OCI-LY7 (cell line): ENCODE results near the gene PRKN. TPM values are rescaled to one million over a fixed set of nuclear protein-coding genes. Genes with fewer than 3 reads are reported as not detected.

Source experiments
- BruUV-seq: library from RNA; stranded (reverse); fragments of 400-500 nt; replicated peaks from 2 replicates; lab custom pipeline; 2021; lab: Mats Ljungman, UMichigan
- CTCF ChIA-PET: fragments of 300-600 bp; sonication (Branson Sonifier 250); formaldehyde crosslinking; loops from one replicate; lab custom pipeline; 2022; ENCODE audit warnings: antibody characterized with exemption; ENCODE audit not compliant: unreplicated experiment; lab: Charles Lee
- POLR2A ChIA-PET: fragments of 300-600 bp; sonication (Branson Sonifier 250); formaldehyde crosslinking; loops from one replicate; lab custom pipeline; 2022; ENCODE audit warnings: antibody characterized with exemption; lab: Charles Lee
- DNase-seq: peaks from one replicate; pipeline ENCODE4 v3.0.0-alpha.2; 2015; ENCODE audit warnings: low spot score
- H2AFZ ChIP-seq: fragments of 200-600 bp; sonication (generic), shearing (Covaris generic); 2 replicates; pipeline ENCODE4 v1.6.1; 2014; ENCODE audit warnings: mild to moderate bottlenecking, antibody characterized with exemption, low read length, moderate library complexity
- H3K27ac ChIP-seq: fragments of 200-600 bp; sonication (generic); 2 replicates; pipeline ENCODE4 v1.5.1; 2014; ENCODE audit warnings: mixed run types, low read depth, mild to moderate bottlenecking, moderate library complexity, low read length, inconsistent platforms; ENCODE audit not compliant: poor library complexity, severe bottlenecking
- H3K36me3 ChIP-seq: fragments of 200-600 bp; sonication (generic); 2 replicates; pipeline ENCODE4 v1.6.1; 2014; ENCODE audit warnings: mild to moderate bottlenecking, antibody characterized with exemption, low read length, moderate library complexity, mixed read lengths; ENCODE audit not compliant: insufficient read depth
- H3K4me1 ChIP-seq: fragments of 200-600 bp; sonication (generic); 2 replicates; pipeline ENCODE4 v1.5.1; 2014; ENCODE audit warnings: mild to moderate bottlenecking, low read length; ENCODE audit not compliant: insufficient read depth, poor library complexity, severe bottlenecking
- H3K4me2 ChIP-seq: fragments of 200-600 bp; sonication (generic); 2 replicates; pipeline ENCODE4 v1.6.1; 2014; ENCODE audit warnings: mild to moderate bottlenecking, low read length
- H3K4me3 ChIP-seq: fragments of 200-600 bp; sonication (generic); 2 replicates; pipeline ENCODE4 v1.5.1; 2014; ENCODE audit warnings: mild to moderate bottlenecking, low read depth, low read length; ENCODE audit not compliant: poor library complexity, severe bottlenecking
- H3K79me2 ChIP-seq: fragments of 200-600 bp; sonication (generic); 2 replicates; pipeline ENCODE4 v1.6.1; 2016; ENCODE audit warnings: low read depth, mild to moderate bottlenecking, low read length, moderate library complexity, mixed read lengths; ENCODE audit not compliant: insufficient read depth
- H3K9me2 ChIP-seq: fragments of 200-600 bp; sonication (generic); 2 replicates; pipeline ENCODE4 v1.6.1; 2016; ENCODE audit warnings: mild to moderate bottlenecking, low read length, mixed read lengths; ENCODE audit not compliant: insufficient read depth
- H3K9me3 ChIP-seq: fragments of 200-600 bp; sonication (generic); 2 replicates; pipeline ENCODE4 v1.6.1; 2014; ENCODE audit warnings: mild to moderate bottlenecking, mixed run types, low read length, mixed read lengths
- H4K20me1 ChIP-seq: fragments of 200-600 bp; sonication (generic); 2 replicates; pipeline ENCODE4 v1.6.1; 2014; ENCODE audit warnings: mild to moderate bottlenecking, antibody characterized with exemption, low read length, moderate library complexity, mixed read lengths; ENCODE audit not compliant: insufficient read depth
- CTCF ChIP-seq: fragments of 200-600 bp; sonication (generic); conservative IDR thresholded peaks from 2 replicates; pipeline ENCODE4 v1.5.1; 2014; ENCODE audit warnings: mild to moderate bottlenecking, antibody characterized with exemption, low read length, moderate library complexity, mixed read lengths
- EZH2phosphoT487 ChIP-seq: fragments of 200-600 bp; sonication (generic); IDR thresholded peaks from 2 replicates; pipeline ENCODE4 v1.6.1; 2018; ENCODE audit warnings: low read depth, borderline replicate concordance, mild to moderate bottlenecking, mixed run types, antibody characterized with exemption, low read length, moderate library complexity, mixed read lengths
- intact Hi-C: fragments of 100-400 bp; cut with micrococcal nuclease; formaldehyde crosslinking; loops from one replicate; pipeline ENCODE4 v1.10.0; 2022; ENCODE audit not compliant: unreplicated experiment
- total RNA-seq, 2 experiments: library from RNA; depleted of rRNA in 1 of 2; stranded (reverse); fragments of >200 nt in 1 of 2; shearing (Covaris generic) in 1 of 2; gene quantifications; 2 replicates each; pipeline ENCODE4 v1.2.3, GENCODE V29; 2014 to 2022

The PRKN gene
- total RNA-seq, 2 experiments from 2014 or later = 1.3 to 2.0 TPM

GRCh38 chr6:162154001-162154400 is 573.6 kb downstream of the PRKN start:
- no peaks in the 10 kb centered on the region for H3K36me3 ChIP-seq
- no peak overlapping the region for H3K27ac ChIP-seq
- TF ChIP-seq EZH2phosphoT487 = no peak
- TF ChIP-seq CTCF = no peak
- no peaks in the 10 kb centered on the region for H3K79me2 ChIP-seq
- ChIA-PET POLR2A (no interaction called here), CTCF (no interaction called here)
- intact Hi-C loops = no loop called here
- H3K9me3 ChIP-seq = no peaks in the 10 kb centered on the region
- H3K4me2 ChIP-seq = no peak overlapping the region
- H2AFZ ChIP-seq = no peak overlapping the region
- no peaks in the 10 kb centered on the region for H4K20me1 ChIP-seq
- H3K4me1 ChIP-seq = no peaks in the 10 kb centered on the region
- no peak for DNase-seq
- no peaks in the 10 kb centered on the region for H3K9me2 ChIP-seq
- BruUV-seq = no TSS peak
- H3K4me3 ChIP-seq = no peak overlapping the region

GRCh38 chr6:162153120-162153519 is 574.4 kb downstream of the PRKN start:
- Histone ChIP-seq H3K9me3 (no peaks in the 10 kb centered on the region), H3K36me3 (no peaks in the 10 kb centered on the region), H3K79me2 (no peaks in the 10 kb centered on the region), H3K9me2 (no peaks in the 10 kb centered on the region), H3K4me2 (no peak overlapping the region), H3K27ac (no peak overlapping the region), H3K4me3 (no peak overlapping the region), H3K4me1 (no peaks in the 10 kb centered on the region), H2AFZ (no peak overlapping the region), H4K20me1 (no peaks in the 10 kb centered on the region)
- DNase-seq = no peak
- CTCF ChIA-PET = no interaction called here
- BruUV-seq = no TSS peak
- POLR2A ChIA-PET = no interaction called here
- TF ChIP-seq EZH2phosphoT487 = no peak
- no peak for TF ChIP-seq CTCF
- intact Hi-C loops = no loop called here

- CTCF ChIA-PET = no interaction called here
- Histone ChIP-seq H3K4me1 (no peaks in the 10 kb centered on the region), H3K9me3 (no peaks in the 10 kb centered on the region), H4K20me1 (no peaks in the 10 kb centered on the region), H3K36me3 (no peaks in the 10 kb centered on the region), H3K79me2 (no peaks in the 10 kb centered on the region), H2AFZ (no peak overlapping the region), H3K9me2 (no peaks in the 10 kb centered on the region), H3K27ac (no peak overlapping the region), H3K4me2 (no peak overlapping the region), H3K4me3 (no peak overlapping the region)
- no peak for TF ChIP-seq EZH2phosphoT487
- no peak for TF ChIP-seq CTCF
- intact Hi-C loops = no loop called here
- no peak for DNase-seq
- no TSS peak for BruUV-seq
- POLR2A ChIA-PET = no interaction called here
Measured at GRCh38 chr6:162151021-162151665, 576.4 kb downstream of the PRKN start.
